MCF 10A (cell line): ENCODE results near the gene TMEM231. TPM values are rescaled to one million over a fixed set of nuclear protein-coding genes. Genes with fewer than 3 reads are reported as not detected.

ENCODE experiments used
- BruUV-seq: library from RNA; stranded (reverse); fragments of 400-500 nt; replicated peaks from 2 replicates; lab custom pipeline; 2021; lab: Mats Ljungman, UMichigan
- CTCF ChIA-PET: fragments of 300-600 bp; sonication (Branson Sonifier 250); formaldehyde crosslinking; extraction: SDS; loops from one replicate; lab custom pipeline; 2021; ENCODE audit warnings: antibody characterized with exemption, inconsistent platforms; lab: Yijun Ruan, JAX
- POLR2A ChIA-PET: fragments of 300-600, 350-650 bp; sonication (Branson Sonifier 250); formaldehyde crosslinking; extraction: SDS; loops from one replicate; lab custom pipeline; 2020; ENCODE audit warnings: antibody characterized with exemption, inconsistent platforms; lab: Yijun Ruan, JAX
- DNase-seq: peaks from one replicate; pipeline ENCODE4 v3.0.0-alpha.2; 2018; ENCODE audit not compliant: unreplicated experiment
- H3K27ac Mint-ChIP-seq: one replicate; pipeline ENCODE4 v1.8.0; 2022; ENCODE audit warnings: mild to moderate bottlenecking, low read depth, mixed read lengths; ENCODE audit not compliant: unreplicated experiment
- H3K27me3 Mint-ChIP-seq: one replicate; pipeline ENCODE4 v1.8.0; 2022; ENCODE audit warnings: mixed read lengths; ENCODE audit not compliant: insufficient read depth, unreplicated experiment
- H3K36me3 Mint-ChIP-seq: one replicate; pipeline ENCODE4 v1.8.0; 2022; ENCODE audit warnings: mild to moderate bottlenecking, moderate library complexity, mixed read lengths; ENCODE audit not compliant: insufficient read depth, unreplicated experiment
- H3K4me1 Mint-ChIP-seq: one replicate; pipeline ENCODE4 v1.8.0; 2022; ENCODE audit warnings: mixed read lengths; ENCODE audit not compliant: insufficient read depth, unreplicated experiment
- H3K4me3 Mint-ChIP-seq: one replicate; pipeline ENCODE4 v1.8.0; 2022; ENCODE audit warnings: mild to moderate bottlenecking, moderate library complexity, mixed read lengths; ENCODE audit not compliant: unreplicated experiment
- H3K9me3 Mint-ChIP-seq: one replicate; pipeline ENCODE4 v1.8.0; 2022; ENCODE audit warnings: mixed read lengths; ENCODE audit not compliant: unreplicated experiment
- CTCF ChIP-seq: fragments of 200-600 bp; IDR thresholded peaks from one replicate; pipeline ENCODE4 v1.8.0; 2022; ENCODE audit warnings: antibody characterized with exemption, mild to moderate bottlenecking; ENCODE audit not compliant: unreplicated experiment
- intact Hi-C: fragments of 100-400 bp; cut with micrococcal nuclease; formaldehyde crosslinking; loops from 2 replicates; pipeline ENCODE4 v1.14.1; 2022
- total RNA-seq: library from RNA; stranded (reverse); gene quantifications from 2 replicates; pipeline ENCODE4 v1.2.3, GENCODE V29; 2022

TMEM231 gene
- total RNA-seq, 1 experiment from 2014 or later: 21.1 TPM

- H3K9me3 Mint-ChIP-seq: no peaks in the 10 kb centered on the region
- H3K4me3 Mint-ChIP-seq: no peak overlapping the region
- peaks cover 62% of the 10 kb centered on the region for H3K36me3 Mint-ChIP-seq
- ChIA-PET POLR2A (interaction anchor here (0.6 to 6.6 kb wide), 3 partner anchors 12 to 1290 kb away, joined by 3 to 34 read pairs (median 3); partner anchors contain the start of gene GABARAPL2), CTCF (interaction anchor here (1.0 kb wide), 1 partner anchor 12 kb away, joined by 3 read pairs; no protein-coding TSS in a partner anchor)
- no TSS peak for BruUV-seq
- H3K27ac Mint-ChIP-seq: no peak overlapping the region
- no peaks in the 10 kb centered on the region for H3K27me3 Mint-ChIP-seq
- no peaks in the 10 kb centered on the region for H3K4me1 Mint-ChIP-seq
- intact Hi-C loops: no loop called here
- DNase-seq: no peak
- TF ChIP-seq CTCF: no peak
Observed at GRCh38 chr16:75578725-75579124, 22.7 kb upstream of the TMEM231 start.

GRCh38 chr16:75578212-75578611, 22.2 kb upstream of the TMEM231 start:
- no peak overlapping the region for H3K27ac Mint-ChIP-seq
- no peaks in the 10 kb centered on the region for H3K4me1 Mint-ChIP-seq
- no peak for TF ChIP-seq CTCF
- H3K36me3 Mint-ChIP-seq: peaks cover 62% of the 10 kb centered on the region
- no peaks in the 10 kb centered on the region for H3K27me3 Mint-ChIP-seq
- DNase-seq: no peak
- ChIA-PET POLR2A (interaction anchor here (0.6 to 6.6 kb wide), 3 partner anchors 11 to 1290 kb away, joined by 3 to 34 read pairs (median 3); partner anchors contain the start of gene GABARAPL2), CTCF (interaction anchor here (0.6 to 1.0 kb wide), 2 partner anchors 113 to 123 kb away, joined by 3 read pairs; no protein-coding TSS in a partner anchor)
- intact Hi-C loops: no loop called here
- no peak overlapping the region for H3K4me3 Mint-ChIP-seq
- no TSS peak for BruUV-seq
- no peaks in the 10 kb centered on the region for H3K9me3 Mint-ChIP-seq

GRCh38 chr16:75576384-75576811, 20.3 kb upstream of the TMEM231 start:
- BruUV-seq: no TSS peak
- Mint-ChIP-seq H3K27me3 (no peaks in the 10 kb centered on the region), H3K4me1 (no peaks in the 10 kb centered on the region), H3K4me3 (no peak overlapping the region), H3K9me3 (no peaks in the 10 kb centered on the region), H3K27ac (no peak overlapping the region), H3K36me3 (peaks cover 81% of the 10 kb centered on the region)
- POLR2A ChIA-PET: interaction anchor here (6.6 kb wide), 1 partner anchor 9 kb away, joined by 34 read pairs; the partner anchor contains the start of gene GABARAPL2
- CTCF ChIA-PET: interaction anchor here (0.6 kb wide), 1 partner anchor 59 kb away, joined by 3 read pairs; no protein-coding TSS in a partner anchor
- no peak for DNase-seq
- intact Hi-C loops: no loop called here
- TF ChIP-seq CTCF: no peak

GRCh38 chr16:75575958-75576357, 19.9 kb upstream of the TMEM231 start:
- no peak overlapping the region for H3K4me3 Mint-ChIP-seq
- no peak for TF ChIP-seq CTCF
- no peaks in the 10 kb centered on the region for H3K4me1 Mint-ChIP-seq
- no peaks in the 10 kb centered on the region for H3K27me3 Mint-ChIP-seq
- CTCF ChIA-PET: interaction anchor here (0.6 kb wide), 1 partner anchor 58 kb away, joined by 3 read pairs; no protein-coding TSS in a partner anchor
- no TSS peak for BruUV-seq
- H3K9me3 Mint-ChIP-seq: no peaks in the 10 kb centered on the region
- peaks cover 85% of the 10 kb centered on the region for H3K36me3 Mint-ChIP-seq
- POLR2A ChIA-PET: interaction anchor here (6.6 kb wide), 1 partner anchor 9 kb away, joined by 34 read pairs; the partner anchor contains the start of gene GABARAPL2
- intact Hi-C loops: no loop called here
- no peak overlapping the region for H3K27ac Mint-ChIP-seq
- DNase-seq: no peak
